Panc1 (cell line): ENCODE measurements around the gene BLTP3B. TPM values are rescaled to one million over a fixed set of nuclear protein-coding genes. Genes with fewer than 3 reads are reported as not detected.

ENCODE experiments used
- ATAC-seq: fragments of 200-7000 bp; cut with Tn5 transposase; 2 replicates; pipeline ENCODE4 v1.9.1; 2020; ENCODE audit warnings: mild to moderate bottlenecking, moderate library complexity
- BruUV-seq: library from RNA; stranded (reverse); fragments of 400-500 nt; replicated peaks from 2 replicates; lab custom pipeline; 2021; lab: Mats Ljungman, UMichigan
- CTCF ChIA-PET: fragments of 300-600 bp; sonication (Branson Sonifier 250); formaldehyde crosslinking; loops from one replicate; lab custom pipeline; 2022; ENCODE audit warnings: antibody characterized with exemption; lab: Charles Lee
- POLR2A ChIA-PET: fragments of 300-600 bp; sonication (Branson Sonifier 250); formaldehyde crosslinking; loops from one replicate; lab custom pipeline; 2022; ENCODE audit warnings: antibody characterized with exemption; lab: Charles Lee
- DNase-seq: peaks from one replicate; pipeline ENCODE4 v3.0.0-alpha.2; 2010; ENCODE audit warnings: low read depth, low spot score
- H3K27ac ChIP-seq: 2 replicates; pipeline ENCODE4 v1.5.1; 2011; ENCODE audit warnings: mild to moderate bottlenecking, low read length, inconsistent platforms
- H3K27me3 ChIP-seq: fragments of 200-500 bp; sonication (Bioruptor generic); 2 replicates; pipeline ENCODE4 v1.6.0; 2014; ENCODE audit warnings: low read length, inconsistent platforms; ENCODE audit not compliant: control insufficient read depth, insufficient read depth
- H3K36me3 ChIP-seq: fragments of 200-500 bp; sonication (Bioruptor generic); 2 replicates; pipeline ENCODE4 v1.5.1; 2014; ENCODE audit warnings: inconsistent platforms, mild to moderate bottlenecking, low read length, moderate library complexity; ENCODE audit not compliant: control insufficient read depth, insufficient read depth
- H3K4me1 ChIP-seq: 2 replicates; pipeline ENCODE4 v1.5.1; 2011; ENCODE audit warnings: inconsistent platforms, mild to moderate bottlenecking, low read length, moderate library complexity; ENCODE audit not compliant: control insufficient read depth, insufficient read depth
- H3K4me3 ChIP-seq, 2 experiments: 2 replicates each; pipeline ENCODE4 v1.5.1; 2011 to 2012; ENCODE audit warnings: low read depth in 2 of 2, low read length in 2 of 2, mild to moderate bottlenecking in 2 of 2, inconsistent platforms in 1 of 2, moderate library complexity in 1 of 2
- H3K9me3 ChIP-seq: fragments of 200-500 bp; sonication (Bioruptor generic); 2 replicates; pipeline ENCODE4 v1.5.1; 2014; ENCODE audit warnings: low read depth, mild to moderate bottlenecking, inconsistent platforms, low read length, moderate library complexity; ENCODE audit not compliant: control insufficient read depth, insufficient read depth
- CTCF ChIP-seq: fragments of 450-650 bp; IDR thresholded peaks from 2 replicates; pipeline ENCODE4 v1.5.1; 2017; ENCODE audit warnings: mild to moderate bottlenecking
- POLR2AphosphoS5 ChIP-seq: IDR thresholded peaks from 2 replicates; pipeline ENCODE4 v1.6.1; 2012; ENCODE audit warnings: mild to moderate bottlenecking, low read depth, low read length, moderate library complexity
- REST ChIP-seq, 2 experiments: IDR thresholded peaks; 2 replicates each; pipeline ENCODE4 v1.6.1; 2011 to 2012; ENCODE audit warnings: low read depth in 2 of 2, control low read depth in 1 of 2, low read length in 1 of 2, mild to moderate bottlenecking in 1 of 2, moderate library complexity in 1 of 2; ENCODE audit not compliant: insufficient read depth in 1 of 2
- SIN3A ChIP-seq: IDR thresholded peaks from 2 replicates; pipeline ENCODE4 v1.6.1; 2012; ENCODE audit warnings: low read depth, mild to moderate bottlenecking, low read length, moderate library complexity, borderline replicate concordance; ENCODE audit not compliant: insufficient read depth
- TCF7L2 ChIP-seq: IDR thresholded peaks from 2 replicates; pipeline ENCODE4 v1.6.1; 2011; ENCODE audit warnings: mild to moderate bottlenecking, low read depth, low read length, inconsistent platforms
- in situ Hi-C: cut with HindIII; loops from 2 replicates; pipeline ENCODE4 v1.10.0; 2016; ENCODE audit warnings: low sequenced_read_pairs, low pct_unique_long_range_greater_than_20kb
- intact Hi-C: fragments of 100-400 bp; cut with micrococcal nuclease; formaldehyde crosslinking; loops from one replicate; pipeline ENCODE4 v1.10.0; 2022; ENCODE audit not compliant: unreplicated experiment
- total RNA-seq: library from RNA; stranded (reverse); gene quantifications from one replicate; pipeline ENCODE4 v1.2.1, GENCODE V29; 2021; ENCODE audit not compliant: unreplicated experiment

BLTP3B gene
- total RNA-seq, 1 experiment from 2014 or later = 32.2 TPM

GRCh38 chr12:100145643-100146042 is 3.0 kb upstream of the BLTP3B start:
- POLR2A ChIA-PET = no interaction called here
- H3K27me3 ChIP-seq = no peaks in the 10 kb centered on the region
- CTCF ChIA-PET = no interaction called here
- TF ChIP-seq SIN3A = no peak
- TF ChIP-seq REST (IDR thresholded peaks at IDR 0.05; ENCODE audit: insufficient read depth in 1 of 2, low read depth in 2 of 2, low read length in 1 of 2) = no peak
- intact Hi-C loops (no loop called here), in situ Hi-C loops (no loop called here)
- H3K9me3 ChIP-seq = no peaks in the 10 kb centered on the region
- no TSS peak for BruUV-seq
- H3K4me3 ChIP-seq = no peak overlapping the region
- ATAC-seq (no peak), DNase-seq (no peak)
- peaks cover 10% of the 10 kb centered on the region; the same call in 1 of the 2 replicates for H3K4me1 ChIP-seq
- no peaks in the 10 kb centered on the region for H3K36me3 ChIP-seq
- no peak overlapping the region for H3K27ac ChIP-seq

- Histone ChIP-seq H3K27ac (peak overlapping the region; percentile 90), H3K36me3 (no peaks in the 10 kb centered on the region), H3K27me3 (no peaks in the 10 kb centered on the region), H3K9me3 (no peaks in the 10 kb centered on the region), H3K4me3 (peak overlapping the region; percentile 89 to 90), H3K4me1 (peaks cover 31% of the 10 kb centered on the region)
- TSS peak; percentile 73 for BruUV-seq
- ATAC-seq (peak; percentile 75), DNase-seq (no peak)
- intact Hi-C loops (loop anchor here (5.0 kb wide), 1 partner anchor 55 kb away; no protein-coding TSS in a partner anchor), in situ Hi-C loops (no loop called here)
- TF ChIP-seq CTCF = no peak
- peak; percentile 43; the same call in 1 of the 2 replicates for TF ChIP-seq SIN3A
- no peak for TF ChIP-seq REST (IDR thresholded peaks at IDR 0.05; ENCODE audit: insufficient read depth in 1 of 2, low read depth in 2 of 2, low read length in 1 of 2)
- TF ChIP-seq TCF7L2 = no peak
- TF ChIP-seq POLR2AphosphoS5 = peak; percentile 87
- ChIA-PET POLR2A (no interaction called here), CTCF (no interaction called here)
Measured at GRCh38 chr12:100141998-100142850, 450 bp downstream of the BLTP3B start.
